Vagina (tissue), 2 donors: ENCODE measurements around the gene ILK.

Experiments
- CTCF ChIP-seq, 3 experiments: fragments of 450-650 bp in 2 of 3; fragments of 200-600 bp in 1 of 3; sonication (generic) in 1 of 3; IDR thresholded peaks; one replicate each; pipeline ENCODE4 v1.5.1; 2017 to 2019; ENCODE audit warnings: antibody characterized with exemption in 3 of 3, mild to moderate bottlenecking in 2 of 3, moderate library complexity in 2 of 3
- POLR2A ChIP-seq, 2 donors: fragments of 450-650 bp; IDR thresholded peaks; one replicate each; pipeline ENCODE4 v1.6.1; 2017; ENCODE audit warnings: antibody characterized with exemption in 2 of 2, mild to moderate bottlenecking in 2 of 2, moderate library complexity in 2 of 2

- TF ChIP-seq CTCF (IDR thresholded peaks at IDR 0.05) (no peak), POLR2A (IDR thresholded peaks at IDR 0.05) (no peak)
These were observed 13.8 kb downstream of the ILK start for GRCh38 chr11:6617315-6617781.
